PC-3 (cell line): ENCODE results near the gene MED17. TPM values are rescaled to one million over a fixed set of nuclear protein-coding genes. Genes with fewer than 3 reads are reported as not detected.

Experiments used
- ATAC-seq: fragments of 200-7000 bp; cut with Tn5 transposase; 2 replicates; pipeline ENCODE4 v1.9.1; 2020; ENCODE audit warnings: mild to moderate bottlenecking, moderate library complexity
- BruUV-seq: library from RNA; stranded (reverse); fragments of 400-500 nt; replicated peaks from 2 replicates; lab custom pipeline; 2021; lab: Mats Ljungman, UMichigan
- CTCF ChIA-PET: fragments of 300-600 bp; sonication (Branson Sonifier 250); formaldehyde crosslinking; loops from one replicate; lab custom pipeline; 2022; ENCODE audit warnings: antibody characterized with exemption; lab: Charles Lee
- POLR2A ChIA-PET: fragments of 300-600 bp; sonication (Branson Sonifier 250); formaldehyde crosslinking; loops from one replicate; lab custom pipeline; 2022; ENCODE audit warnings: antibody characterized with exemption; ENCODE audit not compliant: unreplicated experiment; lab: Charles Lee
- DNase-seq: peaks from one replicate; pipeline ENCODE4 v3.0.0-alpha.2; 2015
- H2AFZ ChIP-seq: fragments of 300-600 bp; sonication (generic); 2 replicates; pipeline ENCODE4 v1.6.0; 2016; ENCODE audit warnings: antibody characterized with exemption, low read length
- H3F3A ChIP-seq: fragments of 300-600 bp; sonication (generic); one replicate; pipeline ENCODE4 v1.6.0; 2017; ENCODE audit warnings: antibody characterized with exemption, low read length, control low read depth, mild to moderate bottlenecking; ENCODE audit not compliant: unreplicated experiment
- H3K27ac ChIP-seq: fragments of 300-600 bp; sonication (generic); 2 replicates; pipeline ENCODE4 v1.5.1; 2016; ENCODE audit warnings: mild to moderate bottlenecking, low read length
- H3K27me3 ChIP-seq: fragments of 300-600 bp; sonication (generic); 2 replicates; pipeline ENCODE4 v1.6.1; 2016; ENCODE audit warnings: low read length, mixed read lengths
- H3K36me3 ChIP-seq: fragments of 300-600 bp; sonication (generic); 2 replicates; pipeline ENCODE4 v1.6.1; 2016; ENCODE audit warnings: low read depth, mixed run types, low read length, mixed read lengths
- H3K4me1 ChIP-seq: fragments of 300-600 bp; sonication (generic); 2 replicates; pipeline ENCODE4 v1.5.1; 2016; ENCODE audit warnings: low read length; ENCODE audit not compliant: insufficient read depth
- H3K4me2 ChIP-seq: fragments of 300-600 bp; sonication (generic); 2 replicates; pipeline ENCODE4 v1.6.0; 2016; ENCODE audit warnings: low read length
- H3K4me3 ChIP-seq: fragments of 300-600 bp; sonication (generic); 2 replicates; pipeline ENCODE4 v1.5.1; 2016; ENCODE audit warnings: mild to moderate bottlenecking, low read length, mixed read lengths
- H3K79me2 ChIP-seq: fragments of 300-600 bp; sonication (generic); 2 replicates; pipeline ENCODE4 v1.6.1; 2017; ENCODE audit warnings: low read length, mixed read lengths
- H3K9ac ChIP-seq: fragments of 300-600 bp; sonication (generic); 2 replicates; pipeline ENCODE4 v1.6.0; 2016; ENCODE audit warnings: mild to moderate bottlenecking, low read length
- H3K9me2 ChIP-seq: fragments of 300-600 bp; sonication (generic); replicated peaks from 2 replicates; pipeline ENCODE4 v1.6.1; 2016; ENCODE audit warnings: mixed run types, low read length, mixed read lengths
- H3K9me3 ChIP-seq: fragments of 300-600 bp; sonication (generic); 2 replicates; pipeline ENCODE4 v1.6.1; 2016; ENCODE audit warnings: low read length, mixed read lengths
- H4K20me1 ChIP-seq: fragments of 300-600 bp; sonication (generic); 2 replicates; pipeline ENCODE4 v1.6.1; 2016; ENCODE audit warnings: low read length, mixed read lengths
- CTCF ChIP-seq: fragments of 300-600 bp; sonication (generic); conservative IDR thresholded peaks from 2 replicates; pipeline ENCODE4 v1.5.1; 2017; ENCODE audit warnings: antibody characterized with exemption, low read depth, mild to moderate bottlenecking, low read length
- EZH2 ChIP-seq: fragments of 300-600 bp; sonication (generic); IDR thresholded peaks from one replicate; pipeline ENCODE4 v1.6.1; 2017; ENCODE audit warnings: antibody characterized with exemption, mild to moderate bottlenecking, low read length; ENCODE audit not compliant: unreplicated experiment
- EZH2phosphoT487 ChIP-seq: fragments of 300-600 bp; sonication (generic); IDR thresholded peaks from 2 replicates; pipeline ENCODE4 v1.6.1; 2018; ENCODE audit warnings: mild to moderate bottlenecking, antibody characterized with exemption, low read length, borderline replicate concordance
- intact Hi-C: fragments of 100-400 bp; cut with micrococcal nuclease; formaldehyde crosslinking; loops from 2 replicates; pipeline ENCODE4 v1.9.0; 2023
- total RNA-seq: library from RNA; depleted of rRNA; stranded (reverse); fragments of >200 nt; gene quantifications from 2 replicates; pipeline ENCODE4 v1.2.3, GENCODE V29; 2014

MED17 gene
- total RNA-seq, 1 experiment from 2014 or later: 58.5 TPM

DNA sequence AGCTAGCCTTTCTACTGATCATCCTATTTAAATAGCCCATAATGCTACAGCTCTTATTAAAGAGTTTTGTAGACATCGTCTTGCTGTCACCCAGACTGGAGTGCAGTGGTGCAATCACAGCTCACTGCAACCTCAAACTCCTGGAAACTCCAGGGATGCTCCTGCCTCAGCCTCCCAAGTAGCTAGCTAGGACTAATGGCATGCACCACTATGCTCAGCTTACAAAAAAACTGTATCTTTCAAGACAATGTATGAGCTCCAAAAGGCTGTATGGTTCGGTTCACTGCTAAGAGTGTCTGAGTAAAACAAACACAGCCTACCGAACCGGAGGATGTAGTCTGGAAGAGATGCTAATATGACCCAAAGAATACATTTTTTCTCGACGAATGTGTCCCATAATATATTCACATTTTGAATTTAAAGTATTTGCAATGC is 45.4 kb upstream of the MED17 start:
- Histone ChIP-seq H3K4me2 (peak overlapping the region; percentile 95), H3K4me1 (peaks cover 35% of the 10 kb centered on the region), H3K9me2 (no peaks in the 10 kb centered on the region), H4K20me1 (peaks cover 68% of the 10 kb centered on the region), H3K9me3 (no peaks in the 10 kb centered on the region), H3K36me3 (peaks cover 67% of the 10 kb centered on the region), H3K27me3 (no peaks in the 10 kb centered on the region), H3K9ac (peak overlapping the region; percentile 99), H3K79me2 (peaks cover 97% of the 10 kb centered on the region), H3K4me3 (peak overlapping the region; percentile 96), H3F3A (peaks cover 46% of the 10 kb centered on the region), H2AFZ (no peak overlapping the region), H3K27ac (peak overlapping the region; percentile 75)
- ATAC-seq (no peak), DNase-seq (peak; percentile 36)
- ChIA-PET POLR2A (interaction anchor here (1.6 kb wide), 1 partner anchor 45 kb away, joined by 8 read pairs; the partner anchor contains the start of gene MED17), CTCF (interaction anchor here (0.6 kb wide), 1 partner anchor 502 kb away, joined by 3 read pairs; no protein-coding TSS in a partner anchor)
- TF ChIP-seq EZH2 (no peak), CTCF (no peak), EZH2phosphoT487 (no peak)
- no TSS peak for BruUV-seq
- intact Hi-C loops: no loop called here

- H3K9me2 ChIP-seq: no peaks in the 10 kb centered on the region
- peak overlapping the region; percentile 96 for H3K4me3 ChIP-seq
- H4K20me1 ChIP-seq: peaks cover 53% of the 10 kb centered on the region
- intact Hi-C loops: loop anchor here (2.0 kb wide), 2 partner anchors 27 to 111 kb away; partner anchors contain the start of gene VSTM5
- H3K36me3 ChIP-seq: peaks cover 52% of the 10 kb centered on the region
- ATAC-seq: no peak
- no TSS peak for BruUV-seq
- H2AFZ ChIP-seq: no peak overlapping the region
- TF ChIP-seq EZH2phosphoT487 (no peak), CTCF (no peak), EZH2 (no peak)
- peak overlapping the region; percentile 75 for H3K27ac ChIP-seq
- no peaks in the 10 kb centered on the region for H3K27me3 ChIP-seq
- no peaks in the 10 kb centered on the region for H3K9me3 ChIP-seq
- H3K9ac ChIP-seq: peak overlapping the region; percentile 99
- peaks cover 87% of the 10 kb centered on the region for H3K79me2 ChIP-seq
- ChIA-PET POLR2A (interaction anchor here (0.5 to 0.9 kb wide), 5 partner anchors 12 to 1607 kb away, joined by 3 to 23 read pairs (median 5); partner anchors contain the start of gene MED17), CTCF (interaction anchor here (0.6 kb wide), 1 partner anchor 866 kb away, joined by 3 read pairs; no protein-coding TSS in a partner anchor)
- peaks cover 35% of the 10 kb centered on the region for H3K4me1 ChIP-seq
- peak; percentile 67 for DNase-seq
- H3K4me2 ChIP-seq: peak overlapping the region; percentile 95
- peaks cover 31% of the 10 kb centered on the region for H3F3A ChIP-seq
Measured at GRCh38 chr11:93740031-93740729, 43.9 kb upstream of the MED17 start.
